ENCODE measurements around the gene HOXA2.

Gene HOXA2

GRCh38 chr7:27124902-27125689, 22.6 kb upstream of the HOXA2 start:
- DNase-seq (ENCODE audit: low spot score) = no peak

GRCh38 chr7:27124096-27124901, 21.8 kb upstream of the HOXA2 start:
- DNase-seq (ENCODE audit: low spot score) = no peak

DNA sequence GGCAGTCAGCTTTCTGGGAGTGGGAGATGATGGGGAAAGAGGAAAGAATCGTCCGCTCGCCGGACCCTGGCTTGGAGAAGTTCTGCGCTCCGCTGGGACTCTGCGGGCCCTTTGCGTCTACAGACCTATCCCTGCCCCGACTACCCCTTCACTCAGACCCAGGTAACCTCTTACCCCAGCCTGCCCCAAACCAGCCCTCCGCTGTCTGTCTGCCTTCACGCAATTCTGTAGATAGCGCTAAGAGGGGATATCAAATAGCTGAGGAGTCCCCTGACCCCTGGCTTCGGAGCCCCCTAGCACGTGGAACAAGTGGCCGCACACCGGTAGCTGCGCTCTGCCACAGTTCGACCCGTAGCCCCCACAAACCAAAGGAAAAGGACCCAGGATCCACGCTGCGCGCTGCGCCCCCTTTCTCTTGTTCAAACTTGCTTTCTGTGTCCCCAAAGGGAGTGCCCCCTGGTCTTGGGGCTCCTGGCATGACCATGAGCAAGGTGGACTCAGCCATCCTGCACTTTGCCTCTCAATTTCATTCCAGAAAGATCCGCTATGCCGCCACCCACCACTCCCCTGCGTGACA, 21.1 kb upstream of the HOXA2 start:
- DNase-seq (ENCODE audit: low spot score) = no peak

- no peak for DNase-seq (ENCODE audit: low spot score)
Observed at GRCh38 chr7:27123007-27123476, 20.6 kb upstream of the HOXA2 start.

GRCh38 chr7:27122077-27122910, 19.8 kb upstream of the HOXA2 start:
- no peak for DNase-seq (ENCODE audit: low spot score)

DNA sequence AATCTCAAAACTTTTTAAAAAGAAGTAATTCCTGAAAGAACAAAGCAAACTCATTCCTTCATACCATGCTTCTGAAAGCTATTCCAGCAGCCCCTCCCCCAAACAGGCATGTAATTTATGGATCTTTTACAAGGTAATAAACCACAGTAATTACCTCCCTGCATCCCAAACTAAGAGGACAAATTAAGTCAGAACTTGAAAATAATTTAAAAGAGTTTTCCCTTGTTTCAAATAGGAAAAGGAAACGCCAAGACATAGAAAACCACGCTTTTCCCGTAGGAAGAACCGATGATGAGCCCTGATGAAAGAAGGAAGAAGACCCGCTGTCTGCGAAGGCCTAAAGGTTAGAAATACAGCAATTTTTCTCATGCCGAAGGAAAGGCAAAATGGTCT, 19.2 kb upstream of the HOXA2 start:
- DNase-seq (ENCODE audit: low spot score) = no peak

DNA sequence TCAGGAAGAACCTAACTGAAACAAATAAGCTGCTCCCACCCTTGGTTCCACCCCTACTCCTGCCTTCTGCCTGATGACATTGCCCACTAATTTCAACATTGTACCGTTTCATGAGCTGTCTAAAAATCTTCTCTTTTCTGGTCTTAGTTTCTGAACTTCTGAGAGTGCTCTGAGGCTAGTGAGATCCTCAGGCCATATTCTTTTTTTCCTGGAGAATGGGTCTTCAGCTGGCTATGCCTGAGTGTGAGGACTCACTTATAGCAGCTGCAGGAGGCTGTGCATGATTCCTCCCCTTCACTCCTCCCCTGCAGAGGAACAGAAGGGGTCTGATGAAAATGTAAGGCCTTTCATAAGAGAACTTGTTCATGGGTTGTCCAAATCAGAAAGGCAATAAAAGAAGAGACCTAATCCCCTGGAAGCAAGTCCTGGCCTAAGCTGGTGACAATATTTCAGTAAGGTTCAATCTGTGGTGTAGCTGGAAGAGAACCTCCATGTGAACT, 17.0 kb upstream of the HOXA2 start:
- no peak for DNase-seq (ENCODE audit: low spot score)

GRCh38 chr7:27118580-27118979, 16.1 kb upstream of the HOXA2 start:
- DNase-seq (ENCODE audit: low spot score) = no peak

GRCh38 chr7:27117887-27118491, 15.5 kb upstream of the HOXA2 start:
- DNase-seq (ENCODE audit: low spot score) = no peak

DNA sequence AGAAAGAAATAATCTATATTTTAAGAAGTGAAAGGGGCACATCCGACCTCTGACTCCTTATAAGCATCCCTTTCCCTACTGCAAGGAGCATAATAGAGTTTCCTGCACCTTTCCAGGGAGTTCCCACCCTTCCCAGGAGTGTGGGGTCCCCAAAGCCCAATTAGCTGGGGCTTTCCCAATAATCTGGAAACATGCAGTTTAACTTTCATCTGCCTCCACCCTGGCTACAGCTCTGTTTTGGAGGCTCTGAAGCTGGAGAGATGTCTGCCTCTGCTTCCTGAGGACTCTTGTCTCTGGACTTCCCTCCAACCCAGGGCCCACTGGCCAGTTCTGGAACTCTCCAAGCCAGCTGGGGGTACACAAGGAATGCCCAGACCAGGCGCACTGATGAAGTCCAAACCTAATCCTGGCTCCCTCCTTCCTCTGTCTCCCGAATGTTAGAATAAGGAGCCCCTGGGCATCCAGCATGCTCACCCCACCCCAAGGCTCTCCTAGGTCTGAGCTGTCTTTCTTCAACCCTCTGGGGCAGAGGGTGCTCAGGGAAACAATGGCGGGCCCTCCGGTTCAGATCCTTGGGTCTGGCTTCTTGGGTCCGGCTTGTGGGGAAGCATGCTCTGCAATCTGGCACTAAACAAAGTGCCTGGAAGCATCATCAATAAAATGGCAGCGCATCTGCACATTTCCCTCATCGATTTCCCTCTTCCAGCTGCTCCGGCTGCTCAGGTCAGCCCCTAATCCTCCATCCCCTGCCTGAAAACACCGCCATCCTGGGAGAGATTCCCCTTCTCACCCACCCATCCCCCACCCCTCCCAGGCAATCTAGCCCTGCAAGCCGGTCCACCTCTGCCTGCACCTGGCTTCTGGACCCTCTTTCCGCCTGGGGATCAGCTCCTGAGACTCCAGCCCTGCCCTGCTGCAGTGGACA, 14.7 kb upstream of the HOXA2 start:
- no peak for DNase-seq (ENCODE audit: low spot score)

- DNase-seq (ENCODE audit: low spot score) = no peak
Observed at GRCh38 chr7:27116031-27116961, 13.8 kb upstream of the HOXA2 start.

- DNase-seq (ENCODE audit: low spot score) = no peak
Observed at GRCh38 chr7:27115221-27116026, 12.9 kb upstream of the HOXA2 start.

GRCh38 chr7:27114881-27115220, 12.4 kb upstream of the HOXA2 start:
- DNase-seq (ENCODE audit: low spot score) = no peak

GRCh38 chr7:27113991-27114769, 11.7 kb upstream of the HOXA2 start:
- no peak for DNase-seq (ENCODE audit: low spot score)

- no peak for DNase-seq (ENCODE audit: low spot score)
Observed at GRCh38 chr7:27112955-27113949, 10.8 kb upstream of the HOXA2 start.

GRCh38 chr7:27112361-27112760, 9.9 kb upstream of the HOXA2 start:
- DNase-seq (ENCODE audit: low spot score) = no peak
